ENCODE results near the gene GPRASP3.

DNA sequence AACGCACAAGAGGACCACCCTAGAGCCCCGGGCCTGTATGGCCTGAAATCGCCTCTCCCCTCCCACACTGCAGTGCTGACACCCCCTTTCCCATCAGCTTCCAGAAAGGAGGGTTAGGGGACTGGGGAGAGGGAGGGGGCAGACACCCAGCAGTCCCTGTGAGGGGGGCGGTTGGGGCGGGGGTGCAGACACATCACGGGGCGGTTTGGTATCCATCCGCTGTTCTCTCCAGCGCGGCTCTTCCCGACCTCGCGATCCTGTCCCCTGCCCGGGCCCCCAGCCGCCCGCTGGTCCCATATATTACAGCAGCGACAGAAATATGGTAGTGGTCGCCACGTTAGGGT is 8.7 kb upstream of the GPRASP3 start:
- no peak for TF ChIP-seq EZH2phosphoT487 (IDR thresholded peaks at IDR 0.05; ENCODE audit: insufficient read depth, low read depth)
- no peak for TF ChIP-seq EZH2 (IDR thresholded peaks at IDR 0.05; ENCODE audit: insufficient read depth, poor library complexity, severe bottlenecking)

All from GM23248 (cell line).